GM15510 (cell line): ENCODE data around the gene FADD.

ENCODE experiments used
- POLR2A ChIP-seq: IDR thresholded peaks from 3 replicates; pipeline ENCODE4 v1.6.1; 2011; ENCODE audit warnings: borderline replicate concordance; ENCODE audit not compliant: insufficient read length; ENCODE audit errors: extremely low read depth

The FADD gene

DNA sequence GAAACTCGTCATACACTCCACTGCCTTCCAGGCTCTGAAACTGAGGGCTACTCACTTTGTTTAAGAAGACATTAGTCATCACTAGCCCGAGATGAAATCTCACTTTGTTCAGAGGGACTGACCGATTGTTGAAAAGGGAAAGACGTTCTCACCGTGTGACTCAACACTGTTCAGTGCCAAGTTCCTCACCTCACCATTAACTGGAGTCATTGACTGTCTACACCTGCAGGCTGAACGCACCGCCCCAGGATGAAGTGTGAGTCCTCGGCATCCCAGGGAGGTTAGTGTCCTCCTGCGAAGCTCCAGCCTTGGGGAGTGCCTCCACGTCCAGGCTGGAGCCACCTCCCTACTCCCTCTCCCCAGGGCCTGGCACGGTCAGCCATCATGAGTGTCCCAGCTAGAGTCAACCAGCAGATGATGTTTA is 30.4 kb downstream of the FADD start:
- TF ChIP-seq POLR2A: no peak

DNA sequence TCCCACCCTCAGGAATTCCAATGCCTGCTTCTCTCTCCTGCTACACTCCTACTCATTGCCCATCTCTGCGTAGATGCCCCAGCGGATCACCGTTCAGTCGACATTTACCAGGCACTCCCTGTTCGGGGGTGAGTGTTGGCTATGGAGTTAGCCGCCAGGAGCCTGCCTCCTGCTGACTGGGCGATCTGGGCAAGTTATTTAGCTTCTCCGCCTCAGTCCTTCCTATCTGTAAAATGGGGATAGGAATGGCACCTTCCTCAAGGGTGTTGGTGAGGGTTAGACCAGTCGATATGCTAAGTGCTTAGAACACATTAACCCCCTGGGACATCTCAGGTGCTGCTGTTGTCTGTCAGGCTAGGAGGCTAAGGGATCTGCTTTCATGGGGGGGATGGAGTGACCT is 30.9 kb downstream of the FADD start:
- no peak for TF ChIP-seq POLR2A

DNA sequence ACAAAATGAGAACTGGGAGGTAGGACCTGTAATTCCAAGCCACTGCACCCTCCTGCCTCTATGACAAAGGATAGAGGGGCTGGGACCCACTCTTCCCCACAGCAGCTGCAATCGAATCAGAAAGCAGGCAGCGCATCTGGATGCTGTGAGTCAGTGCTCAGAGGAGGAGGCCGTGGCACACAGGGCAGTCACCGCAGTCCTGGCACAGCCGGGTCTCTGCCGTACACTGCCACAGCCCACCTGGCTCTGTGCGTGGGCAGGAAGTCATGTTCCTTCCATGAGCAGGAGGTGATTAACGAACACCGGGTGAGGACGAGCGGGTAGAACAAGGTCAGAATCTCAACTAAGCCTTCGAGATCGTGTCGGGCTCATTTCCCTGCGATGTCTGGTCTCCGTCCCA is 37.2 kb downstream of the FADD start:
- no peak for TF ChIP-seq POLR2A

DNA sequence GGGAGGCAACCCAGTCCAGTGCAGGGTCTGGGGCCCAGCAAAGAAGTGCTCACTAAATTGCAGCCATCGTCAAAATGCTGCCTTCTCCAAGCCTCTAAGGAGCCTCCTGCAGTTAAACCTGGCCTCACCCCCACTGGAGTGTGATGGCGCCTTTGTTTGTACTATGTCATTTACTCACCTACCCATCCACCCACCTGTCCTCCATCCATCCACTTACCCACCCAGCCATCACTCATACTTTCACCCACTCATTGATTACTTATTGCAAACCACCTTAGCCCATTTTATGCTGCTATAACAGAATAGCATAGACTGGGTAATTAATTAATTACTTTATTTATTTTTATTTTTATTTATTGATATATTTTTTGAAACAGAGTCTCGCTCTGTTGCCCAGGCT is 38.6 kb downstream of the FADD start:
- TF ChIP-seq POLR2A: no peak

DNA sequence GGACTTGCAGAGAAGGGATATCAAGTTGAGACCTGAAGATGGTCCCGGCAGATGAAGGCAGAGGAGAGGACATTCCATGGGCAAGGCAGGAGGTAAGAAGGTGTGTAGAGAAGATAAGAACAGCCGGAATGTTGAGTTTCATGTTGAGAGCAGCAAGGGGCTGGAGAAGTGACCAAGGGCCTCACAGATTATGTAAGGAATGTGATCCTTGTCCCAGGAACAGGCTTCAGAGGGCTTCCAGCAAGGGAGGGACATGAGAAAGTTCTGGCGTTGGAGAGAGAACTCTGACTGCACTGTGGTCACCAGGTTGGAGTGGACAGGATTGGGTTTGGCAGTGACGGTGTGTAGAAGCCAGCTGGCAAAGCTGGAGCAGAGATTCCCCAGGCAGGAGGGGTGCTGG is 39.8 kb downstream of the FADD start:
- TF ChIP-seq POLR2A: no peak

DNA sequence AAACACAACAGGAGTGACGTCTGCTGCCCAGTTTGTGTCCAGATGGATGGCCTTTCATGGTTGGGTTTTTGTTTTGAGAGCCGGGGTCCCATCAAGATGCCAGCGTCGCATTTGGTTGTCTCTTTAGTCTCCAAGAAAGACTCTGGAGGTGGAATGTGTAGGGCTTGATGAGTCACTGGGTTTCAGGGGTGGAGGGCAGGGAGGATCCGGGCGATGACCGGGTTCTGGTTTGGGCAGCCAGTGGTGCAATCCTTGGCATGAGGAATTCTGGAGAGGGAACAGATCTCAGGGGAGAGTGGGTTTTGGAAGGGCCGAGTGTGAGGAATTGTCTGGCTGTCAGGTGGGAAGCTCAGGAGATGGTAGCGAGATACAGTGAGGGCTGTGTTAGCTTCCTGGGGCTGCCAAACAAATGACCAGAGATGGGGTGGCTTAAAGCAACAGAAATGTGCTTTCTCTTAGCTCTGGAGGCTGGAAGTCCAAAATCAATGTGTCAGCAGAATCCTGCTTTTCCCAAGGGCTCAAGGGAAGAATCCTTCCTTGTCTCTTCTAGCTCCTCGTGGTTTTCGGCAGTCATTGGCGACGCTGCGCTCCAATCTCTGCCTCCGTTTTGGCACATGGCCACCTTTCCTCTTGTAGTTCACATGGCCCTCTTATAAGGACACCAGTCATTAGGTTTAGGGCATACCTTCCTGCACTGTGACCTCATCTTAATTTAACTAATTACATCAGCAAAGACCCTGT is 41.0 kb downstream of the FADD start:
- no peak for TF ChIP-seq POLR2A

DNA sequence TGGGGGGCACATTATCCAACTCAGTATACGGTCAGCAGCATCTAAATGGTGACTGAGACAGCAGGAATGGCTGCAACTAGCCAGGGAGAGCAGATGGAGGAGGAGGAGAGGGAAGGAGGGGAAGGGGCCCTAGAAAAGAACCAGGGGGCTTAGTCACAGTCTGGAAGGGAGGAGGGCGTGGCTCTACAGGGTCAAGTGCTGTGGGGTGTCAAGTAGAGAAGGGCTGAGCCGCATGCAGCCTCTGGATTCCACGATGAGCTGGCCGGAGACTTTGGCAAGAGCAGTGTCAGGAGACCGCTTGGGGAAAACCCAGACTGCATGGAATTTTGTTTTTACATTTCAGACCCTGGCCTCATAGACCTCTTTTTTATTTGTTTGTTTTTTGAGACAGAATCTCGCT is 41.6 kb downstream of the FADD start:
- TF ChIP-seq POLR2A: no peak

DNA sequence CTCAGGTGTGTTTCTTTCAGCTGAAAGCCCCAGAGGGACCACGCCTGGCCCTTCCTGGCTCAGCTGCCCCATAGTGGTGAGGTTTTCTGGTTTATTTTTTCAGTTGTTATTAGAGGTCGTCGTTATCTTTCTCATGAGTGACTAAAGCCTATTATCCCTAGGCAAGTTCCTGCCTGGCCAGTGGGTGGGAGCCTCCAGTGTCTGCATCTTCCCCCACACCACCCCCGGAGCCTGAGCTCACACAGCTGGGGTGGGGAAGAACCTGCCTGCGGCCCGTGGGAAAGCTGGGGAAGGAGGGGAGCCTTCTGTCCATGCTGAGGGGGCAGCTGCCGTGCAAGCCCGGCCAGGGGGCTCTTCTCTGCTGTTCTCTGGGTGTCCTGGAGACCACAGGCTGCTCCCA is 43.1 kb downstream of the FADD start:
- no peak for TF ChIP-seq POLR2A

DNA sequence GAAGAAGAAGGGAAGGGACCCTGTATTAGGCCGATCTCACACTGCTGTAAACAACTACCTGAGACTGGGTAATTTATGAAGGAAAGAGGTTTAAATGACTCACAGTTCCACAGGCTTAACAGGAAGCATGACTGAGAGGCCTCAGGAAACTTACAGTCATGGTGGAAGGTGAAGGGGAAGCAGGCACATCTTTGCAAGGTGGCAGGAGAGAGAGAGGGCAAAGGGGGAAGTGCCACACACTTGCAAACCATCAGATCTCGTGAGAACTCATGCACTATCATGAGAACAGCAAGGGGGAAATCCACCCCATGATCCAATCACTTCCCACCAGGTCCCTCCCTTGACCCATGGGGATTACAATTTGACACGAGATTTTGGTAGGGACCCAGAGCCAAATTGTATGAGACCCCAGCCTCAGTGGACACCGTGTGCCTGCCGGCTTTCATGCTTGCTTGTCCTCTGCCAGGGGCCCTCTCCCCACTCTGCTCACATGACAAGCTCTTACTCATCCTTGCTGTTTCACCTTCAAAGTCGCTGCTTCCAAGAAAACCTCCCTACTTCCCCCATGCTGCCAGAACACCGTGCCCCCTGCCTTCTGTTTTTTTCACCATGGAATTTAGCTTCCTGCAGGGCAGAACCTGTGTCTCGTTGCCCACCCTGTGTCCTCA is 44.1 kb downstream of the FADD start:
- no peak for TF ChIP-seq POLR2A

DNA sequence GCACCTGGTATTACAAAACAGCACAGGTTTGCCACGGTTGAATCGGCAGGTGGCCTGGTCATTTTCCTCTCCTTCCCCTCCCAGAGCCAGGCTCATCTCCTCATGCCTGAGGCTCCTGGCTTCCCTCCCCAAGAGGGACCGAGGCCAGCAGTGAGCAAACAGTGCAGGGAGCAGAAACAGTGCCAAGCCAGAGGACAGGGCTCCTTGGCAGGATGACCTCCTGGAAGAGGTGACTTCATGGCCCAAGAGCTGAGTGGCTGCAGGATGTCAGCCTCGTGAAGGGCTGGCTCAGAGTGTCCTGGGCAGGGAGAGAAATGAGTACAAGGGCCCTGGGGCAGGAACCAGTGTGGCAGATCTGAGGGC is 44.6 kb downstream of the FADD start:
- no peak for TF ChIP-seq POLR2A

DNA sequence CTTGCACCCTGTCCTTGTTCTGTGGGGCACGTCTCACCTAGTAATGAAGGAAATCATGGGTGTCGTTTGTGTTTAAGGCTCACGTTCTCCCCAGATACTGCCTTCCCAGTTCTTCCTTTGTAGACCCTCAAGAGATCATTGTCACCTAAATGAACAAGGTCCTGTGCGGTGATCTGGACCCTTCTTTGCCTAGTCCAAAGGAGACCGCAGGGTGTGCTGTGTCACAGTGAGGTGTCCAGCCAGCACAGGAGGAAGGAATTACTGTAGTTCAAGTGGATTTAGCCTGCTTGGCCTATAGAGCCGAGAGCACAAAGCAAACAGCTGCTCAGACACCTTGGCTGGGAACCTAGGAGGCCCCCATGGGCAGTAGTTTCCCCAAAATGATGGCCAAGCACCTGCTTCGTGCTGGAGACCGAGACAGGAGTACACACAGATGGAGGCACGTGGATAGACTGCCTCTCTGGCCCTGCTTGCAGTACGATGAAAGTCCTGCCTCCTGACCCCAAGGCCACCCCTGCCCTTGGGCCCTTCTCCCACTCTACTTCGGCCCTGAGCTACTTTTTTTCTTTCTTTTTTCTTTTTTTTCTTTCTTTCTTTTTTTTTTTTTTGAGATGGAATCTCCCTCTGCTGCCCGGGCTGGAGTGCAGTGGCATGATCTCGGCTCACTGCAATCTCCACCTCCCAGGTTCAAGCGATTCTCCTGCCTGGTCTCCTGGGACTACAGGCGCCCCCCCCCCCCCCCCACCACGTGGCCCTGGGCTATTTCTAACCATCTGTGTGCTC is 48.0 kb downstream of the FADD start:
- TF ChIP-seq POLR2A: no peak

DNA sequence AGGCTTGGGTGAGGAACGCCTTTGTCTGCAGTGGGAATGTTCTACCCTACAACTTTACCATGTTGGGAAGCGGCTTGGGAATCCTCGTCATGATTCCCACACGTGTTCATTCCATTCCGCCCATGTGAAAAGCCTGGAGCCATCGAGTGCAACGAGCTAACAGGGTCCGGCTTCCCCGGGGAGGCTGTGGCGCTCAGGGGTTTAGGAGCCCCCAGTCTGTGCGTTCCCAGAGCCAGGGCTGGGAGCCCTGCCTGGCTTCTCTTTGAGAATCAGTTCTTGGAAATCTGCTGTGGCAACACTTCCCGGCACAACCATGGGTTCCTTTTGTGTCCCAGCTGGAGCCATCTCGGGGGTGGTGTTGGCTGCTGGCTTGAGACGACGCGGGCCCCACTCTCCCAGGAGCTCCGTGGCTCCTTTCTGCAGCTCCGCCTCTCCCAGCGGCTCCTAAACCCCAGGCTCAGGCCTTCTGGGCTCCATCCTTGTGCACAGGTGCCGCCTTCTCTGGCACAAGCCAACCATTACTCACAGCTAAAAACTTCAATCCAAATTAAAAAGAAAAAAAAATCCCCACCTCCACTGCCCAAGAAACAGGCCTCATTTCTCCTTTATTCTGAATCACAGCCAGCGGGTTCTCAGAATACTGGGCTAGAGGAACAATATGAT is 48.7 kb downstream of the FADD start:
- no peak for TF ChIP-seq POLR2A

DNA sequence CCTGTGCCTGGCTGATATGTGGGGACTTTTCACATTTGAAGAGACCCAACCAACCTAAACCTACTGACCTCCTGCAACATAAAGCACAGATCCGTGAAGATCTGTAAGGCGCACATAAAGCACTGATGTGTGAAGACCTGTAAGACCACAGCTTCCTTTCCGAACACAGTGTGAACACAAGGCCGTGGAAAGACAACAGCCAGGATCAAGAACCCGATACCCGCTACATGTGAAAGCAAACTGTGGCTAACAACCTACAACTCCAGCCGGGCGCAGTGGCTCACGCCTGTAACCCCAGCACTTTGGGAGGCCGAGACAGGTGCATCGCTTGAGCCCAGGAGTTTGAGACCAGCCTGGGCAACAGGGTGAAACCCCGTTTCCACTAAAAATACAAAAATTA is 49.7 kb downstream of the FADD start:
- TF ChIP-seq POLR2A: no peak

DNA sequence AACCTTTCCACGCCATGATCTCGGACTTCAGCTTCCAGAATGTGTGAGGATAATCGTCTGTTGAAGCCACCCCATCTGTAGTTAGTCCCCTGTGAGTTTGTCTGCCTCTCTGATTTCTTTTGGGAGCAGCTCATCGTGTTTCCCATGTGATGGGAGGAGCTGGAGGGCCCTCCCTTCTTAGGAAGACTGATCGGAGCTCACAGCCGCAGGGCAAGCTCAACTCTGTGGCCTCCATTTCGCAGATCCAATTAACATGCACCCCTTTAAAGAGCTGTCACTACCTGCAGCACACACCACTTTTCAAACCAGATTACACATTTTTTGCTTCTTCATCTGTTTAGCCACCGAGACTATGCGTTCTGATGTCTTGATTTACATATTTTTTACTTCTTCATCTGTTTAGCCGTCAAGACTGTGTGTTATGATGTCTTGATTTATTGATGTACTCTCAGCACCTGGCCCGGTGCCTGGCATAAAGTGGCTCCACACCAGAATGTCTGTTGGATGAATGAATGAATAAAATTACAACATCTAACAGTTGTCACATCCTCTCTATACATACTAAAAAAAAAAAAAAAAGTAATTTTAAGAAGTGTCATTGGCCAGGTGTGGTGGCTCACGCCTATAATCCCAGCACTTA is 52.5 kb downstream of the FADD start:
- no peak for TF ChIP-seq POLR2A
